Measurements from ENCODE around the gene USP2.

USP2 gene

DNA sequence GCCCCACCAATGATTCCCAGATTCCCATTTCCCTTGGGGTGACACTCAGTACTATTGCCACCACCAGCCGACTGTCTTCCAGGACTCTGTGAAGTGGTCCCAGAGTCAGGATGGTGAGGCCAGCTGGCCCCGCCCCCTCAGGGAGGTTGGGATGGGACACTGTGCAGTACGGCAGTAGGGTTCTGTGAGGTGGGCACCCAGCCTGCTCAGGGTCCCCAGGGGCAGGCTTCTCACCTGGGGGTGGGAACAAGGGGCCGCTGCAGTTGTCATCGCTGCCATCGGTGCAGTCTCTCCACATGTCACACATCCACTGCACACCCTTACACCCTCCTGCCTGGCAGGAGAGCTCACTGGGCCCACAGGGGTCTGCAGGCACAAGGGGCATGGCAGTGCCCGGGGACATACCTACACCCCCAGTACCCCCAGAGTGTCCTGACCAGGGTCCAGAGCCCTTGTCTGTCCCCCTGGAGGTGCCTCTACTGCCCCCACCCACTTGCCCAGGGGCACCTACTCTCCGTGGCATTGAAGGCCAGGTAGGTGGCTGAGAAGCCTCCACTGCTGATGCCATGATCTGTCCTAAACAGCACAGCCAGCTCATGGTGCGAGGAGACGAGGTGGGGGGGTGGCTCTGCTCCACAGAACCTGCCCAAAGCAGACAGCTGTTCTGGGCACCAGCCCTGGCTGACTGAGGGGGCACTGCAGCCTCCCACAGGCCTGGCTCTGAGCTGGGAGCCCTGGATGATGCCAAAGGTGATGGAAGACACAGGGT lies 38.9 kb downstream of the USP2 start:
- no peak for DNase-seq (ENCODE audit: low read depth, low spot score)

DNA sequence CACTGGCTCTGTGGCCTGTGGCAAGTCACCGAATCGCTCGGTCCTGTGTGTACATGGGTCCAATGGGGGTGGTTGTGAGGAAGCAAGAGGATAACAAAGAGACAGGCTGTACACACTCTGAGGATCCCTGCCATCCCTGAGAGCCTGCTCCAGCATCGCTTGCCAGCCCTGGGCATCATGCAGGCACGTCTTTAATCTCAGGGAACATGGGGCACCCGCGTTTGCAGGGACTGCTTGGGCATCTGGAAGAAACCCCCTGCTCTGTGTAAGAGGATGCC lies 39.5 kb downstream of the USP2 start:
- no peak for DNase-seq (ENCODE audit: low read depth, low spot score)

DNA sequence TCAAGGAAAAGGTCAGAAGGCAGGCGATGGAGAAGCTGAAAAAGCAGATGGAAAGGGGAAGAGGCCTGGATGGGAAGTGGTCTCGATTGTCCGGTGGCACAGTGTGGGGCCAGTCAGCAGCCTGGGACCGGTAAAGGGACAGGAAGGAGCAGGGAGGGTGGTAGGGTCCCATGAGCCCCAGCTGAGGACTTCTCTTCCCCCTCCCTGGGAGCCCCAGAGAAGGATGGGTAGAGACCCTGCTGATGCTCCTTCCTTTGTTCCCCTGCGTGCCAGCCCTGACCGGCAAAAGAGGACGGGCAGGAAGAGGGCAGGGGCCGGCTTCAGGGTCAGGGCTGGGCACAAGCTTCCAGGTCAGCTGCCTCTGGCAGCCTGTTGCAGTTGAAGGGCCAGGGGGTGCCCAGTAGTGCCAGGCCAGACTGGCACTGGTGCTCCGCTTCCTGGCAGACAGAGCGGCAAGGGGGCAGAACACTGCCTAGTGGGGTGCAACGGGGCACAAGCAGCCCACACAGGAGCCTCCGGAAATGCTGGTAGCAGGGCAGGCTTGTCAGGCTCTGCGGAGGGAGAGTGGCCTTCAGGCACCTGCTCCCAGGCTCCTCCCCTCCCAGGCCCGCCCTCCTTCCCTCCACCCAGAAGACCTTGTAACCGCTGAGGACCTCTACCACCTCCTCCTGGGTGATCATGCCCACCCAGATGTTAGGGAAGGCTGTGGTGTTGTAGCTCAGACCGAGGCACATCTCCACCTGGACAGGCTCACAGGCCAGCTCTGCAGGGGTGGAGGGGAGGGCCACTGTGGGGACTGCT lies 40.1 kb downstream of the USP2 start:
- no peak for DNase-seq (ENCODE audit: low read depth, low spot score)

DNA sequence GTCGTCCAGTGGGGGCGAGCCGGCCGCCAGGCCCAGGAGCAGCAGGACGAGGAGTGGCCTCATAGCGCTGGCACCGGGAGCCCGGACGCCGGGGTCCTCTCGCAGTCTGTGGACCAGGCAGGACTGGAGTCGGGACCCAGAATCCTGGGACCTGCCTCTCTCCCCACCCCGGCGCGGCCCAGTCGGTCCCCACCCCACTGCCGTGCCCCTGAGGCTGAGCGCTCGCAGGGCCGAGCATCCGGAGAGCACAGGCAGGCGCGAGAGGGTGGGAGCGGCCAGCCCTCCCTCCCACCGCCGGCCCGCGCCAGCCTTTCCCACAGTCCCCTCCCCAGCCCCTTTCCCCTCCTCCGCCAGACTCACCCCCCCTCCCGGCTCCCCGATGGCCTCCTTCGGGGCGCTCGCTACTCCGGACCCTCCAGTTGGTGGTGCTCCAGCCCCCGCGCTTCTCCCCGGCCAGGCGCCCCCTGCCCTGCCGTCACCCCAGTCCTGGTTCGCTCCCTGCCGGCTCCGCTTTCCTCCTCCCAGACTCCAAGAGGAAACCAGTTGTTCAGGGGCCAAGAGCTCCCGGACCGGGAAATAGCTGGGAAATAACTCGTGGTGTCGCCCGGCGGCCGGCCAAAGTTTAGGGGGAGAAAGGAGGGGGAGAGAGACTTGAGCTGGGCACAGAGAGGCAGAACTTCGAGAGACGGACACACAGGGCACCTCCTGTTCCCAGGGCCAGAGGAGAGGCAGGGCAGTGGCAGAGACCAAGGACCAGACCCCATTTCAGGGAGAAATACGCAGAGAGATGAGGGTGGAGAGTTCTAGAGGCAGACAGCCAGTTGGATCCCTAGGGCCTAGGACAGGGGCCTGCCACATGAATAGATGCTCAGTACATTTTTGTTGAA lies 40.9 kb downstream of the USP2 start, which contains the start of gene C1QTNF5:
C1QTNF5 (minus strand) TSS at position 549 of the 887 bp plus-strand sequence; CDS start at position 63, 486 bp downstream.
- no peak for DNase-seq (ENCODE audit: low read depth, low spot score)

DNA sequence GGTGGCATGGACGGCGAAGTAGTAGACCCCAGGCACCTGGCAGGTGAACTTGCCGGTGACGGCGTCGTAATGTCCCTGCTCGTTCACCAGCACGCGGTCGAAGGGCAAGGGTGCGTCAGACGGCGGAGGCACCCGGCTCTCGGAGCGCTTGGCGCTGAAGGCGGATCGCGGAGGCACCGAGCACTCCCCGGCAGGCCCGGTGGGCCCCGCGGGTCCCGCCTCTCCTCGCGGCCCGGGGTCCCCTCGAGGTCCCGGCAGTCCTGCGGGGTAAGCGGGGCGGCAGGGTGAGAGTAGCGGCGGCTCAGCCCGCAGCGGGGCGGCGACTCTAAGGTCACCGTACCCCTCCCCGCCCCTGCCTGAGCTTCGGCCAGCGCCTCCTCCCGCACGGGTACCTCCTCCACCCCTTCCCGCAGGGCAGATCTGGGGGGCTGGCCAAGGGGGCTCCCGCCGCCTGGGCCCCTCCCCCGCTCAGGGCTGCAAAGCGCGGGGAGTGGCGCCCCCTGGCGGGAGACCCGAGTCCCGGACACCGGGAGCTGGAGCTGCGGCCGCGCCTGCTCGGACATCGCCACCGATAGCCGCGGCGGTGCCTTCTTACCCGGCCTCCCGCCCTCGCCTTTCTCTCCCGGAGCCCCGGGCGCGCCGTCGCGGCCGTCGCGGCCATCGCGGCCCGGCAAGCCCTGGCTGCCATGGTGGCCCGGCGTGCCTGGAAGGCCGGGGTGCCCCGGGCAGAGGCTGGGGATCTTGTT lies 41.7 kb downstream of the USP2 start:
- peak; percentile 75 for DNase-seq (ENCODE audit: low read depth, low spot score)

DNA sequence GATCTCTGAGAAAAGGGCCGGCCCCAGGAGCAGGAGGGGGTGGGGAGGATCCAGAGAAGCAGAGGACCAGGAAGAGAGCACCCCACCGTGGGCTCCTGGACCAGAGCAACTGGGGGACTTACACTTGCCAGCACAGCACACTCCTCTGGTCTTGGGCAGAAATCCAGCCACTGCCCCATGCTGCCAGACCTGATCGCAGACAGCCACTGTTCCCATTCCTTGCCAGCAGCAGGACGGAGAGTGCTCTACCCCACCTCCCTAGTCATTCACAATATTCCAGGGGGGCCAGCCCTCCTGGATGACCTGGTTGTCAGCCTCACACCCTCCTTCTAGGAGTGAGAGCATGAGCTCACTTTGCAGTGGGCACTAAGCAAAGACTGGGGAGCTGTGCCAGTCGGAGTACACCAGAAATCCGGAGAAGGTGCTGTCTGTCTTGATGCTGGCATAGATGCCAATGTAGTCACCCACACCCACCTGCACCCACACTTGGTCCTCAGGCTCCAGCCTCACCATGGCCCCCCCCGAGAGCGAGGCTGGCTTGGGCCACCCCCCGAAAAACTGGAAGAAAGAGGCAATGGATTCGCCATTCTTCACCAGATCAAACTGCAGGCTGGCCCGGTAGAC lies 42.4 kb downstream of the USP2 start:
- DNase-seq (ENCODE audit: low read depth, low spot score) = no peak

DNA sequence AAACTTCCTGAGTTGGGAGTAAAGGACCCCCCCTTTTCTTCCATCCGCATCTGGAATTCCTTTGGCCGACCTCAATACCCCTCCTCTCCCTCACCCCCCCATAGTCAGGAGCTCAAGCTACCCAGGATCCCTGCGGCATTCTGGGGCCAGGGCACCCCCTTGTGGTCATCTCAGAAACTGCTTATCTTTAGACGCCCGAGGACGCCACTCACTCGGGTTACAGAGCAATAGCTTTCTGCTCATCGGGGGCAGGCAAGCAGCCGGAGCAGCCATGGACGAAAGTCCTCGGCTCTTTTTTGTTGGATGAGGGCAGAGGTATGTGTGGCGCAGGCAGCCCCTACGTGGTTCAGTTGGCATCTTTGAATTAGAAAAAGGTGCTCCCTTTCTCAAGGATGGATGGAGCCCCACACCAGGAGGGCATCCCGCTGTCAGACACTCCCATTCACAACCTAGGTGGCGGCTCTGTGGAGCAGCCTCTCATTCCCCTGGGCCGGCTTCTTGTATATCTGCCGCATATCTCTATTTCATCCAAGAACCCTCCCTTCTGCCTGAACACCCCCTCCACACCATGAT lies 43.1 kb downstream of the USP2 start:
- peak; percentile 93 for DNase-seq (ENCODE audit: low read depth, low spot score)

DNA sequence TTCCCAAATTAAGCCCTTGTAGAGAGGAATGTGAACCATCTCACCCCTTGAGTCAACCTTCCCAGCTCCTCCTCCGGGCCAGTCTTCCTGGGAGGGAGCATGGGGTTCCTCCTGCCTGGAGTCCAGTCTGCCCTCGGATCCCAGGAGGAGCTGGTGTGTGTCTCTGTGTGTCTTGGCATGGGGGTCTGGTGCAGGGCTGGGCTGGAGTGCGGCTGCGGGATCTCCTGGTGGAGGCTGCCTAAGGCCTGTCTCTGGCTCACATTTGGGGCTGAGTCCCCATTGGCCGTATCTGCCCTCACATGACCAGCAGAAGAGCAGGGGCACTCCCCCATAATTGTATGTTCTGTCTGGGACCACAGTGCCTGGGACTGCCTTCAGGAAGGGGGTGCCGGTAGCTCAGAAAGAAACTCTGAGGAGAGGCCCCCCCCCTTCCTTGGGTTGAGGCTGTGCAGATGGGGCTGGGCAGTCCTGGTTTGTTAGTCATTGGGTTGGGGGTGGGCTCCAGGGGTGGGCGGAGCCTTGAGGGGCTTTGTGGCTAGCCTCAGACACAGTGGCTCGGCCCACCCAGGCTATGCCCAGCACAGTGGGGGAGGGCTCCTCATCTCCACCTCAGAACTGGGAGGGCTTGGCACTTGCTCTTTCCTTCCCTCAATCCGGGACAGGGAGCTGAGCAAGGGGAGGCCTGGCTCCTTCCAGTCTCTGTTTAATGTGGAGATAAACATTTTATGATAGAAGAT lies 43.7 kb downstream of the USP2 start:
- peak; percentile 86 for DNase-seq (ENCODE audit: low read depth, low spot score)

DNA sequence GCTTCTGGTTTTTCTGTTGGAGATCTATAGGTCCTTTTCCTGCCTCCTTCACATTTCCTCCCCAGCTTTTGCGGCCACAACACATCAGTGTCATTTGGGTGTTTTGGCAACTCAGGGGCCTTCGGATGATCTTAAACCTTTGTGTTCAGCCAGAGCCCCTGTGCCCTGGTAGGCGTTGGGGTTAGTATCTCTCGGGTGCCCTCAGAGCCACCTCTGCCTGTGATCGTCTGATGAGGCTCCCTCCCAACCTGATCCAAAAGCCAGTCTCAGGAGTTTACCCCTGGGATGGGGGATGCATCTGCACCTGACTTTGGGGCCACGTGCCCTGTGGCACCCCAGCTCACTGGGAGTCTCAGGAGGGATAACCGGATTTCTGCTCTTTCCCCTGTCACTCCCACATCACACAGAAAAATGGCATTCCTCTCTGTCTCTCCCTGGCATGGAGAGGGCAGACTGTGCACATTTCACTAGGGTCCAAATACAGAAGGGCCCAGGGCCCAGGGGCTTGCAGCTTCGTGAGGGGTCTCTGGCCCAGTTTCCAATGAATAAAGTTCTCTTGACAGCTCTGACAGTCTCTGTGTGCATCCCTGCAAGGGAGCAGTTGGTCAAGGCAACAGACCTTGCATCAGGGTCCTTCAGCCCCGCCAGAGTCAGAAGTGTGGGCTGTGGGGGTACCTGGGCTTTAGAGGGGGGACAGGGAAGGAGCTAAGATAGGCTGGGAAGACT lies 44.6 kb downstream of the USP2 start:
- no peak for DNase-seq (ENCODE audit: low read depth, low spot score)

DNA sequence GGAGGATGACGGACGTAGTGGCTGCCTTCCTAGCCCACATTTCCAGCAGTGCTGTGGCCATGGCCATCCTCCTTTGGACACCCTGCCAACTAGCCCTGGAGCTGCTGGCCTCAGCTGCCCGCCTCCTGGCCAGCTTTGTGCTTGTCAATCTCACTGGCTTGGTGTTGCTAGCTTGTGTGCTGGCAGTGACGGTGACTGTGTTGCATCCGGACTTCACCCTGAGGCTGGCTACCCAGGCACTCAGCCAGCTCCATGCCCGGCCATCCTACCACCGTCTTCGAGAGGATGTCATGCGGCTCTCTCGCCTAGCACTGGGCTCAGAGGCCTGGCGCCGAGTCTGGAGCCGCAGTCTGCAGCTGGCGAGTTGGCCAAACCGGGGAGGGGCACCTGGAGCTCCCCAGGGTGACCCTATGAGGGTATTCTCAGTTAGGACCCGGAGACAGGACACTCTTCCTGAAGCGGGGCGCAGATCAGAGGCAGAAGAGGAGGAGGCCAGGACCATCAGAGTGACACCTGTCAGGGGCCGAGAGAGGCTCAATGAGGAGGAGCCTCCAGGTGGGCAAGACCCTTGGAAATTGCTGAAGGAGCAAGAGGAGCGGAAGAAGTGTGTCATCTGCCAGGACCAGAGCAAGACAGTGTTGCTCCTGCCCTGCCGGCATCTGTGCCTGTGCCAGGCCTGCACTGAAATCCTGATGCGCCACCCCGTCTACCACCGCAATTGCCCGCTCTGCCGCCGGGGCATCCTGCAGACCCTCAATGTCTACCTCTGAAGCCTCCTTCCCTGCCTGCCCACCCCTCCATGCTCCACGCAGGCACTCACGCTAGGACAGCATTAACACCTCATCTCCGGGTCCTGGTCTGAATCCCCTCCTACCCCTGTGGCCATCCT lies 45.6 kb downstream of the USP2 start:
- DNase-seq (ENCODE audit: low read depth, low spot score) = no peak

DNA sequence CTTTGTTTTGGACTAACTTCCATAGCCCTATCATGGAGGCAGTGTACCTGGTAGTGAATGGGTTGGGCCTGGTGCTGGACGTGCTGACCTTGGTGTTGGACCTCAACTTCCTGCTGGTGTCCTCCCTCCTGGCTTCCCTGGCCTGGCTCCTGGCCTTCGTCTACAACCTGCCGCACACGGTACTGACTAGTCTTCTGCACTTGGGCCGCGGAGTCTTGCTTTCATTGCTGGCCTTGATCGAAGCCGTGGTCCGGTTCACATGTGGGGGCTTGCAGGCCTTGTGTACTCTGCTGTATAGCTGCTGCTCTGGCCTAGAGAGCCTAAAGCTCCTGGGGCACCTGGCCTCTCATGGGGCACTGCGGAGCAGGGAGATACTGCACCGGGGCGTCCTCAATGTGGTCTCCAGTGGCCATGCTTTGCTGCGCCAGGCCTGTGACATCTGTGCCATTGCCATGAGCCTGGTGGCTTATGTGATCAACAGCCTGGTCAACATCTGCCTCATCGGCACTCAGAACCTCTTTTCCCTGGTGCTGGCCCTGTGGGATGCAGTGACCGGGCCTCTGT lies 46.3 kb downstream of the USP2 start:
- DNase-seq (ENCODE audit: low read depth, low spot score) = no peak

DNA sequence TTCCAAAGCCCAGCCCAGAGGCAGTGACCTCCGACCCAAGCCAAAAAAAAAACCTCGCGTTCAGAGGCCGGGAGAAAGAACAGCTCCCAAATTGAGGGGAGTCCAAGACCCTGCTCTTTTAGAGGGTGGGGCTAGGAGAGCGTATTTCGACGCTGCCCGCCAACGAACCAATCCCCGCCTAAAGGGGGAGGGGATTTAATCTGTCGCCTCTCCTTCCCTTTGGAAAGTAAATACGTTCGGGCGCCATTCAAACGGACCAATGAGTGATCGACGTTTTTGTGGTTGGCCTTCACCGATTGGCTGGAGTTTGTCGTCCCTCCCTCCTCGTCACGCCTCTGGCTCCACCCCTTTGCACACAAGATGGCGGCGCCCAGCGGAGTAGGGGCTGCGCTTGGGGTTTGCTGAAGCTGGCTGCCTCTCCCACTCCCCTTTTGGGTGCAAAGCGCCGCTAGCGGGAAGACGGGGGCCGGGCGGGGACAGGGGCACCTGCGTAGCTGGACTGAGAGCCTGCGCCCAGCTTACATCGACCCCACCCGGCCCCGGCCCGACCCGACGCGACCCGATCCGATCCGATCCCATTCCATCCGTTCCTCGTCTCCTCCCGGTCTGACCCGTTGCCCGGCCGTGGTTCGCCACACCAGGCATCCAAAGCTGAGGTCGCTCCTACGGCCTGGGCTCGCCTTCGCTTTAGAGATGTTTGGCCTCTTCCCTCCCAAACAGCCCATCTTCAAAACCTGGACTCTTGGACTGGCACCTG lies 47.1 kb downstream of the USP2 start, which contains the start of gene RNF26:
RNF26 (plus strand) TSS at position 354 of the 757 bp plus-strand sequence. CDS start 596 bp downstream, outside the sequence.
- peak; percentile 100 for DNase-seq (ENCODE audit: low read depth, low spot score)

DNA sequence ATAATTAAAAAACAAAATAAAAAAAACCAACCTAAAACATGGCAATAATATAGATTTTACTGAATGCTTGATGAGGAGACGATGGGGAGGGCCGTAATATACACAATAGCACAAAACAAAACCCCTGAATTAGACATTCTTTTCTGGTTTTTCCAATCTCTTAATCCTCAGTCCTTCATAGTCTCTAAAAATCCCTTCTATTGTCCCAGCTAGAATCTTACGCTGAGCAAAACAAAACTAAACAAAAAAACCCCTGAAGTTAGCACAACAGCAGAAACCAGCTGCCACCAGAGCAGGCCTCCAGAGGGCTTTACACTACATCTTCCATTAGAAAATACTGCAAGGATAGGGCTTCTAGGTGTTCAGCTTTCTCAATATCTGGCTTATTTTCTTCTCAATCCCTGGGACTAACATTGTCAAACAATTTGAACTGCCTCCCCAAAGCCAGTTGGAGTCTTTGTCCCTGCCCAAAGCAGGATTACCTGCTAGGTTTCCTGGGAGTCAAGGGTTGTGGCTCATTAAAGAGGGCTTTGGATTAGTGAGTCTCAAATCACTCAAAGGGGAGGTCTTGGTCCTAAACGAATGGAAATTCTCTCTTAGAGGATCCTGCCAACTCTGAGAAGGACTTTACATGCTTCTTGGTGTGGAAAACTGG lies 49.3 kb downstream of the USP2 start:
- DNase-seq (ENCODE audit: low read depth, low spot score) = no peak

DNA sequence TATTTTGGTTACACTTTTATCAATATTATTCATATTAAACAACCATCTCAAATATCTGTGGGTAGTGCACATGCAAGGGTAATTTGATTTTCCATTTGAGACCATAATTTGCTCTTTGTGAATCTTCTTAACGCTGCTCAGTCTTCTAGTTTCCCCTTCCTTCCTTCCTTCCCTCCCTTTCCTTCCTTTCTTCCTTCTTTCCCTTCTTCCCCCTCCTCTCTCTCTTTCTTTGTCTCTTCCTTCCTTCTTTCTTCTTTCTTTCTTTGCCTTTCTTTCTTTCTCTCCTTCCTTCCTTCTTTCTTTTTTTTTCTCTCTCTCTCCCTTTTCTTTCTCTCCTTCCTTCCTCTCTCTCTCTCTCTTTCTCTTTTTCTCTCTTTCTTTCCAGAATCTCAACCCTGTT lies 51.3 kb downstream of the USP2 start:
- DNase-seq (ENCODE audit: low read depth, low spot score) = no peak

DNA sequence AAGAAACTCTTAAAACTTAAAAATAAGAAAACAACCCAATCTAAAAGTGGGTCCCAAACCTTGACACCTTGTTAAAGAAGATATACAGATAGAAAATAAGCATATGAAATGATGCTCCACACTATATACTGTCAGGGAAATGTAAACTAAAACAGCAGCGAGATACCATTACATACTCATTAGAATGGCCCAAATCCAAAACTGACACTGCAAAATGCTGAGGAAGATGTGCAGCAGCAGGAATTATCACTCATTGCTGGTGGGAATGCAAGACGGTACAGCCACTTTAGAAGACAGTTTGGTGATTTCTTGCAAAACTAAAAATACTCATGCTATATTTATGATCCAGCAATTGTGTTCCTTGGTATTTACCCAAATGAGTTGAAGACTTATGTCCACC lies 52.2 kb downstream of the USP2 start:
- no peak for DNase-seq (ENCODE audit: low read depth, low spot score)

DNA sequence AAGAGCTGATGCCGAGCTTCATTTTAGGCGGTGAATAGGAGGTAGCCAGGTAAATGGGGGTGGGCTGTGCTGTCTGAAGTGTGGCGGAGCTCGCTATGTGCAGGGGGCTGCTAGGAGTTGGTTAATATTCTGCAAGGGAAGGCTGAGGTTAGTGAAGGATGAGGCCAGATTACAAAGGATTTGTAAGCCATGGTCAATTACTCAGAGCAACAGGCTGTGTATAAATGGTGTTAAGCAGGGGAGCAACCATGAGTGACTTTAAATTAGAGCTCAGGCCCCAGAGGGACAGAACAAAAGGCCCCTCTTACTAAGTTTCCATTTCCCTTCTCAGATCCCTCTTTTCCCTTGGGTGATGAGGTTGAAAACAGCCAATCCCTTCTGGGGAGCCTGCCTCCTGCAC lies 57.3 kb downstream of the USP2 start:
- no peak for DNase-seq (ENCODE audit: low read depth, low spot score)

All from ELF-1 (cell line).